ENCODE results near the gene MAF. TPM values are rescaled to one million over a fixed set of nuclear protein-coding genes. Genes with fewer than 3 reads are reported as not detected.

The MAF gene
- total RNA-seq, 2 donors from 2014 or later = 12.3 to 21.1 TPM

GRCh38 chr16:79571065-79571902 is 29.3 kb downstream of the MAF start:
- intact Hi-C loops (cut with DNase I) = loop anchor here (10.0 kb wide), 1 partner anchor 46 kb away; no protein-coding TSS in a partner anchor
- Histone ChIP-seq H3K4me1 (no peaks in the 10 kb centered on the region), H3K36me3 (no peaks in the 10 kb centered on the region), H3K27ac (no peak overlapping the region), H3K9me3 (no peaks in the 10 kb centered on the region), H3K9ac (ENCODE audit: low read depth in 2 of 2, low read length in 2 of 2) (no peak overlapping the region), H3K27me3 (no peaks in the 10 kb centered on the region), H3K4me3 (no peak overlapping the region)
- DNase-seq = no peak
- TF ChIP-seq CTCF (IDR thresholded peaks at IDR 0.05) = no peak

GRCh38 chr16:79564671-79565107 is 35.8 kb downstream of the MAF start:
- Histone ChIP-seq H3K27me3 (no peaks in the 10 kb centered on the region), H3K4me1 (no peaks in the 10 kb centered on the region), H3K9me3 (no peaks in the 10 kb centered on the region), H3K36me3 (no peaks in the 10 kb centered on the region), H3K27ac (no peak overlapping the region), H3K9ac (ENCODE audit: low read depth in 2 of 2, low read length in 2 of 2) (no peak overlapping the region), H3K4me3 (no peak overlapping the region)
- TF ChIP-seq CTCF (IDR thresholded peaks at IDR 0.05) = no peak
- DNase-seq = no peak
- intact Hi-C loops (cut with DNase I) = no loop called here

- H3K27ac ChIP-seq = no peak overlapping the region
- no peaks in the 10 kb centered on the region for H3K36me3 ChIP-seq
- no peaks in the 10 kb centered on the region for H3K9me3 ChIP-seq
- H3K4me1 ChIP-seq = no peaks in the 10 kb centered on the region
- no peak overlapping the region for H3K9ac ChIP-seq (ENCODE audit: low read depth in 2 of 2, low read length in 2 of 2)
- no peak for DNase-seq
- no peak overlapping the region for H3K4me3 ChIP-seq
- intact Hi-C loops (cut with DNase I) = no loop called here
- H3K27me3 ChIP-seq = no peaks in the 10 kb centered on the region
- TF ChIP-seq CTCF (IDR thresholded peaks at IDR 0.05) = no peak
Measured at GRCh38 chr16:79563921-79564320, 36.6 kb downstream of the MAF start.

- Histone ChIP-seq H3K27me3 (no peaks in the 10 kb centered on the region), H3K36me3 (no peaks in the 10 kb centered on the region), H3K27ac (no peak overlapping the region), H3K4me1 (no peaks in the 10 kb centered on the region), H3K9me3 (no peaks in the 10 kb centered on the region), H3K9ac (ENCODE audit: low read depth in 2 of 2, low read length in 2 of 2) (no peak overlapping the region), H3K4me3 (no peak overlapping the region)
- intact Hi-C loops (cut with DNase I) = no loop called here
- no peak for TF ChIP-seq CTCF (IDR thresholded peaks at IDR 0.05)
- no peak for DNase-seq
Measured at GRCh38 chr16:79562166-79562823, 38.2 kb downstream of the MAF start.

- no peak for DNase-seq
- Histone ChIP-seq H3K4me1 (no peaks in the 10 kb centered on the region), H3K36me3 (no peaks in the 10 kb centered on the region), H3K9ac (ENCODE audit: low read depth in 2 of 2, low read length in 2 of 2) (no peak overlapping the region), H3K27me3 (no peaks in the 10 kb centered on the region), H3K9me3 (no peaks in the 10 kb centered on the region), H3K27ac (no peak overlapping the region), H3K4me3 (no peak overlapping the region)
- TF ChIP-seq CTCF (IDR thresholded peaks at IDR 0.05) = no peak
- intact Hi-C loops (cut with DNase I) = no loop called here
Measured at GRCh38 chr16:79561729-79562128, 38.8 kb downstream of the MAF start.
